OCI-LY1 (cell line): Measurements from ENCODE around the gene WLS.

ENCODE experiments used
- H2AFZ ChIP-seq: fragments of 200-600 bp; sonication (generic), shearing (Covaris generic); 2 replicates; pipeline ENCODE4 v1.6.0; 2014; ENCODE audit warnings: antibody characterized with exemption, mild to moderate bottlenecking, low read length
- H3F3A ChIP-seq: fragments of 200-600 bp; sonication (generic), shearing (Covaris generic); 2 replicates; pipeline ENCODE4 v1.6.0; 2014; ENCODE audit warnings: mild to moderate bottlenecking, antibody characterized with exemption, low read length, moderate library complexity; ENCODE audit not compliant: insufficient read depth
- H3K27ac ChIP-seq: fragments of 200-600 bp; sonication (generic); 2 replicates; pipeline ENCODE4 v1.5.1; 2014; ENCODE audit warnings: low read length, mixed run types, mild to moderate bottlenecking, low read depth; ENCODE audit not compliant: poor library complexity, severe bottlenecking
- H3K27me3 ChIP-seq: fragments of 200-600 bp; sonication (generic); 2 replicates; pipeline ENCODE4 v1.6.0; 2014; ENCODE audit warnings: antibody characterized with exemption, mild to moderate bottlenecking, low read length, moderate library complexity; ENCODE audit not compliant: insufficient read depth
- H3K36me3 ChIP-seq: fragments of 200-600 bp; sonication (generic); 2 replicates; pipeline ENCODE4 v1.6.1; 2014; ENCODE audit warnings: mild to moderate bottlenecking, antibody characterized with exemption, low read length, moderate library complexity, mixed read lengths; ENCODE audit not compliant: insufficient read depth
- H3K4me1 ChIP-seq: fragments of 200-600 bp; sonication (generic); 2 replicates; pipeline ENCODE4 v1.5.1; 2014; ENCODE audit warnings: mild to moderate bottlenecking, low read length, moderate library complexity; ENCODE audit not compliant: insufficient read depth, severe bottlenecking
- H3K4me2 ChIP-seq: fragments of 200-600 bp; sonication (generic), shearing (Covaris generic); 2 replicates; pipeline ENCODE4 v1.6.1; 2014; ENCODE audit warnings: low read length
- H3K4me3 ChIP-seq: fragments of 200-600 bp; sonication (generic); 2 replicates; pipeline ENCODE4 v1.5.1; 2014; ENCODE audit warnings: low read length, low read depth, mild to moderate bottlenecking, mixed read lengths; ENCODE audit not compliant: poor library complexity, severe bottlenecking
- H3K79me2 ChIP-seq: fragments of 200-600 bp; shearing (Covaris generic); 2 replicates; pipeline ENCODE4 v1.6.1; 2016; ENCODE audit warnings: mixed run types, low read length, mixed read lengths; ENCODE audit not compliant: insufficient read depth
- H3K9ac ChIP-seq: fragments of 200-600 bp; sonication (generic), shearing (Covaris generic); 2 replicates; pipeline ENCODE4 v1.6.1; 2014; ENCODE audit warnings: mild to moderate bottlenecking, low read length, mixed read lengths
- H3K9me2 ChIP-seq: fragments of 200-600 bp; sonication (generic), shearing (Covaris generic); 2 replicates; pipeline ENCODE4 v1.6.1; 2014; ENCODE audit warnings: low read depth, mild to moderate bottlenecking, low read length, mixed read lengths
- H3K9me3 ChIP-seq: fragments of 200-600 bp; shearing (Covaris generic); 2 replicates; pipeline ENCODE4 v1.6.1; 2014; ENCODE audit warnings: low read length, mixed read lengths
- H4K20me1 ChIP-seq: fragments of 200-600 bp; sonication (generic), shearing (Covaris generic); 2 replicates; pipeline ENCODE4 v1.6.0; 2016; ENCODE audit warnings: mild to moderate bottlenecking, low read length; ENCODE audit not compliant: insufficient read depth
- EZH2 ChIP-seq: fragments of 200-600 bp; sonication (generic), shearing (Covaris generic); IDR thresholded peaks from 2 replicates; pipeline ENCODE4 v1.8.0; 2017; ENCODE audit warnings: borderline replicate concordance, mixed run types, mild to moderate bottlenecking, antibody characterized with exemption, low read length, moderate library complexity, mixed read lengths
- TF ChIP-seq, protein P1 (sequence below): fragments of 200-600 bp; sonication (generic), shearing (Covaris generic); IDR thresholded peaks from 2 replicates; pipeline ENCODE4 v1.5.1; 2017; ENCODE audit warnings: mild to moderate bottlenecking, antibody characterized with exemption, low read length, moderate library complexity, mixed read lengths

WLS gene

DNA sequence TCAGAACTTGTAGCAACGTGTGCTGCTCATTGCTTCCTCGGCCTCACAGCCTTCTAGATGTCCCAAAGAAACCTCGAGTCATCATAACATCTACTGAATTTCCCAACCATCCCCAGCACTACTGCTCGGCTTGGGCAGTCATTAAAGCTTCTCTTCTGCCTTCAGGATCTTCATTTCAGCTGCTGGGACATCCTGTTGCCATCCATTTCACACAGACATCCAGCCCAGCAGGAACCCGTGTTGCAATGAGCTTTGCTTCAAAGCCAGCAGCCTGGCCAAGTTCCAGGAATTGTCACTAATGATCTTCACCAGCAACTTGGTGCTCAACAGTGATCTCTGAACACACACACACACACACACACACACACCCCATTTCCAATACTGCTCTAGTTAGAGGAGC lies 18.5 kb downstream of the WLS start:
- no peak for TF ChIP-seq EZH2
- TF ChIP-seq, protein P1, sequence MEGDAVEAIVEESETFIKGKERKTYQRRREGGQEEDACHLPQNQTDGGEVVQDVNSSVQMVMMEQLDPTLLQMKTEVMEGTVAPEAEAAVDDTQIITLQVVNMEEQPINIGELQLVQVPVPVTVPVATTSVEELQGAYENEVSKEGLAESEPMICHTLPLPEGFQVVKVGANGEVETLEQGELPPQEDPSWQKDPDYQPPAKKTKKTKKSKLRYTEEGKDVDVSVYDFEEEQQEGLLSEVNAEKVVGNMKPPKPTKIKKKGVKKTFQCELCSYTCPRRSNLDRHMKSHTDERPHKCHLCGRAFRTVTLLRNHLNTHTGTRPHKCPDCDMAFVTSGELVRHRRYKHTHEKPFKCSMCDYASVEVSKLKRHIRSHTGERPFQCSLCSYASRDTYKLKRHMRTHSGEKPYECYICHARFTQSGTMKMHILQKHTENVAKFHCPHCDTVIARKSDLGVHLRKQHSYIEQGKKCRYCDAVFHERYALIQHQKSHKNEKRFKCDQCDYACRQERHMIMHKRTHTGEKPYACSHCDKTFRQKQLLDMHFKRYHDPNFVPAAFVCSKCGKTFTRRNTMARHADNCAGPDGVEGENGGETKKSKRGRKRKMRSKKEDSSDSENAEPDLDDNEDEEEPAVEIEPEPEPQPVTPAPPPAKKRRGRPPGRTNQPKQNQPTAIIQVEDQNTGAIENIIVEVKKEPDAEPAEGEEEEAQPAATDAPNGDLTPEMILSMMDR: no peak
- no peaks in the 10 kb centered on the region for H3K36me3 ChIP-seq

GRCh38 chr1:68211761-68212380 lies 20.5 kb downstream of the WLS start:
- Histone ChIP-seq H3K9ac (no peak overlapping the region), H3K27ac (no peak overlapping the region), H3K79me2 (no peaks in the 10 kb centered on the region), H3K9me3 (no peaks in the 10 kb centered on the region), H3F3A (no peaks in the 10 kb centered on the region), H4K20me1 (no peaks in the 10 kb centered on the region), H3K36me3 (no peaks in the 10 kb centered on the region), H3K4me3 (no peak overlapping the region), H3K4me2 (no peak overlapping the region), H3K9me2 (no peaks in the 10 kb centered on the region), H2AFZ (no peak overlapping the region), H3K4me1 (no peaks in the 10 kb centered on the region), H3K27me3 (no peaks in the 10 kb centered on the region)
- TF ChIP-seq, protein P1: no peak
- TF ChIP-seq EZH2: no peak

More for the DNA sequence above, 18.5 kb downstream of the WLS start:
- H2AFZ ChIP-seq: no peak overlapping the region
- H3K27ac ChIP-seq: no peak overlapping the region
- H3K9ac ChIP-seq: no peak overlapping the region
- no peaks in the 10 kb centered on the region for H3K27me3 ChIP-seq
- H3K79me2 ChIP-seq: no peaks in the 10 kb centered on the region
- no peak overlapping the region for H3K4me2 ChIP-seq
- no peaks in the 10 kb centered on the region for H4K20me1 ChIP-seq
- no peak overlapping the region for H3K4me3 ChIP-seq
- no peaks in the 10 kb centered on the region for H3K4me1 ChIP-seq
- no peaks in the 10 kb centered on the region for H3K9me3 ChIP-seq
- H3F3A ChIP-seq: no peaks in the 10 kb centered on the region
- H3K9me2 ChIP-seq: no peaks in the 10 kb centered on the region

- Histone ChIP-seq H4K20me1 (no peaks in the 10 kb centered on the region), H3K4me1 (no peaks in the 10 kb centered on the region), H3K4me3 (no peak overlapping the region), H3K9me2 (no peaks in the 10 kb centered on the region), H2AFZ (no peak overlapping the region), H3F3A (no peaks in the 10 kb centered on the region), H3K79me2 (no peaks in the 10 kb centered on the region), H3K27me3 (no peaks in the 10 kb centered on the region), H3K27ac (no peak overlapping the region), H3K36me3 (no peaks in the 10 kb centered on the region), H3K9ac (no peak overlapping the region), H3K9me3 (no peaks in the 10 kb centered on the region), H3K4me2 (no peak overlapping the region)
- TF ChIP-seq, protein P1: no peak
- no peak for TF ChIP-seq EZH2
These were observed 21.5 kb downstream of the WLS start for GRCh38 chr1:68210829-68211228.
